ENCODE results near the gene TP53BP1.

Gene TP53BP1

DNA sequence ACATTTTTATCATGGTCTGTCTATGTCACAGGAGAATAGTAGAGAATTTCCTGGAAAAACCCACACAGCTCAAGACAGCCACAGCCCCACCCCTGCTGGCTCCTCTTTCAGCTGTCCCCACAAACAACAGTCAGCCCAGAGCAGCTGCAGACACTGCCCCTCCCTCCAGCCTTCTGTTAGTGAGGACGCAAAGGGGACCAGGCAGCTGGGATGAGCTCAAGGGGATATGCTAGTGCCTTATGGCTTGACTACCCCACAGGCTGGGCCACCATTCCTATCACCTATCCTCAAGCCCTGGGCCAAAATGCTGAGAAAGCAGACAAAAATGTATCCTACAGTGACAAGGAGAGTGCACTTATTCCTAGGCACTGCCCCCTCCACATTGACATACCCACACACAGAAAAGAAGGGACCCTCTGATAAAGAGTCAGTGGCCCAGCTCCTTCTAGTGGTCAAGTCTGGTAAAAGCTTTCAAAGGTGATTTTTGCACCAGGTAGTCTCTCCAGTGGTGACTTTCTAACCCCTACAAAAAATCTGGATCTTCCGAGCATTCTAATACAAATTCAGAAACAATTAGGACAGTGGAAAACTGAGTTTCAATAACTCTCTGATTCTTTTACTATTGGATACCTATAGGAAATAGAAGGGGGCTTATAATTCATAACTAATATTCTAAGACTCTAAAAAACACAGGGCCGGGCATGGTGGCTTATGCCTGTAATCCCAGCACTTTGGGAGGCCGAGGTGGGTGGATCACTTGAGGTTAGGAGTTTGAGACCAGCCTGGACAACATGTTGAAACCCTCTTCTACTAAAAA, 21.5 kb upstream of the TP53BP1 start:
- Histone ChIP-seq H3K9ac (ENCODE audit: low read depth, low read length, poor library complexity, severe bottlenecking) (peak overlapping the region; percentile 4), H3K9me2 (replicated peaks; ENCODE audit: low read depth, low read length) (no peaks in the 10 kb centered on the region), H4K20me1 (ENCODE audit: insufficient read depth, low read length, poor library complexity, severe bottlenecking) (no peaks in the 10 kb centered on the region), H3K9me3 (ENCODE audit: insufficient read depth, low read depth, low read length) (no peaks in the 10 kb centered on the region), H3K79me2 (ENCODE audit: insufficient read depth, low read length) (peaks cover 3% of the 10 kb centered on the region; the same call in 1 of the 2 replicates), H2AFZ (ENCODE audit: low read length) (no peak overlapping the region), H3K4me1 (ENCODE audit: insufficient read depth, low read length, poor library complexity, severe bottlenecking) (peaks cover 61% of the 10 kb centered on the region), H3F3A (ENCODE audit: low read depth) (no peaks in the 10 kb centered on the region), H3K4me3 (ENCODE audit: low read length, poor library complexity, severe bottlenecking) (peak overlapping the region; percentile 34), H3K27me3 (ENCODE audit: insufficient read depth, low read length, poor library complexity, severe bottlenecking) (no peaks in the 10 kb centered on the region), H3K36me3 (ENCODE audit: insufficient read depth, low read length) (no peaks in the 10 kb centered on the region), H3K4me2 (ENCODE audit: low read depth, low read length, poor library complexity, severe bottlenecking) (peak overlapping the region; percentile 50)
- TF ChIP-seq, protein P1, sequence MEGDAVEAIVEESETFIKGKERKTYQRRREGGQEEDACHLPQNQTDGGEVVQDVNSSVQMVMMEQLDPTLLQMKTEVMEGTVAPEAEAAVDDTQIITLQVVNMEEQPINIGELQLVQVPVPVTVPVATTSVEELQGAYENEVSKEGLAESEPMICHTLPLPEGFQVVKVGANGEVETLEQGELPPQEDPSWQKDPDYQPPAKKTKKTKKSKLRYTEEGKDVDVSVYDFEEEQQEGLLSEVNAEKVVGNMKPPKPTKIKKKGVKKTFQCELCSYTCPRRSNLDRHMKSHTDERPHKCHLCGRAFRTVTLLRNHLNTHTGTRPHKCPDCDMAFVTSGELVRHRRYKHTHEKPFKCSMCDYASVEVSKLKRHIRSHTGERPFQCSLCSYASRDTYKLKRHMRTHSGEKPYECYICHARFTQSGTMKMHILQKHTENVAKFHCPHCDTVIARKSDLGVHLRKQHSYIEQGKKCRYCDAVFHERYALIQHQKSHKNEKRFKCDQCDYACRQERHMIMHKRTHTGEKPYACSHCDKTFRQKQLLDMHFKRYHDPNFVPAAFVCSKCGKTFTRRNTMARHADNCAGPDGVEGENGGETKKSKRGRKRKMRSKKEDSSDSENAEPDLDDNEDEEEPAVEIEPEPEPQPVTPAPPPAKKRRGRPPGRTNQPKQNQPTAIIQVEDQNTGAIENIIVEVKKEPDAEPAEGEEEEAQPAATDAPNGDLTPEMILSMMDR (conservative IDR thresholded peaks at IDR 0.05; ENCODE audit: low read length) = peak; percentile 96
- no peak for TF ChIP-seq EZH2phosphoT487 (IDR thresholded peaks at IDR 0.05; ENCODE audit: borderline replicate concordance)

DNA sequence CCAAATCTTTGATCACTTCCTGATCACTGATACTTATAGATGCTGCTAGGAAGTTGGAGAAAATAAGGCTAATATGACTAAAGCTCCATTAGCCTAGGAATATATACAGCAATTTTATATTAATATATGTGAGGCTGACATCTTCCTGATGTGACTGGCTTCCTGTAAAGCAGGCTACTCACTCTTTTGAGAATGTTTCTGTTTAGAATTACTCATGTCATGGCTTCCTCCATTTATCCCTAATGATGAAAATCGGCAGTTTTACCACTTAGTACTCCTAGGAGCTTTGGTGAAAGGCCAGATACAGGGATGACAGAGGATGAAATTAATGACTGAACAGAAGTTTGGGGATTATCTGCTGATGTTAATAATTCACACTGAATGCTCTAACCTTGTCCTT, 20.6 kb upstream of the TP53BP1 start:
- no peaks in the 10 kb centered on the region for H3K9me3 ChIP-seq (ENCODE audit: insufficient read depth, low read depth, low read length)
- peak overlapping the region; percentile 4 for H3K9ac ChIP-seq (ENCODE audit: low read depth, low read length, poor library complexity, severe bottlenecking)
- H3K4me3 ChIP-seq (ENCODE audit: low read length, poor library complexity, severe bottlenecking) = peak overlapping the region; percentile 34
- H3K4me1 ChIP-seq (ENCODE audit: insufficient read depth, low read length, poor library complexity, severe bottlenecking) = peaks cover 61% of the 10 kb centered on the region
- no peaks in the 10 kb centered on the region for H3K36me3 ChIP-seq (ENCODE audit: insufficient read depth, low read length)
- no peaks in the 10 kb centered on the region for H3K9me2 ChIP-seq (replicated peaks; ENCODE audit: low read depth, low read length)
- H3K27me3 ChIP-seq (ENCODE audit: insufficient read depth, low read length, poor library complexity, severe bottlenecking) = no peaks in the 10 kb centered on the region
- H3F3A ChIP-seq (ENCODE audit: low read depth) = no peaks in the 10 kb centered on the region
- peaks cover 12% of the 10 kb centered on the region for H3K79me2 ChIP-seq (ENCODE audit: insufficient read depth, low read length)
- TF ChIP-seq EZH2phosphoT487 (IDR thresholded peaks at IDR 0.05; ENCODE audit: borderline replicate concordance) = no peak
- TF ChIP-seq, protein P1 (conservative IDR thresholded peaks at IDR 0.05; ENCODE audit: low read length) = no peak
- H2AFZ ChIP-seq (ENCODE audit: low read length) = 0 out of 2 replicates have a peak overlapping the region, but pooled peaks have one; percentile 24
- H4K20me1 ChIP-seq (ENCODE audit: insufficient read depth, low read length, poor library complexity, severe bottlenecking) = no peaks in the 10 kb centered on the region
- H3K4me2 ChIP-seq (ENCODE audit: low read depth, low read length, poor library complexity, severe bottlenecking) = peak overlapping the region; percentile 50

DNA sequence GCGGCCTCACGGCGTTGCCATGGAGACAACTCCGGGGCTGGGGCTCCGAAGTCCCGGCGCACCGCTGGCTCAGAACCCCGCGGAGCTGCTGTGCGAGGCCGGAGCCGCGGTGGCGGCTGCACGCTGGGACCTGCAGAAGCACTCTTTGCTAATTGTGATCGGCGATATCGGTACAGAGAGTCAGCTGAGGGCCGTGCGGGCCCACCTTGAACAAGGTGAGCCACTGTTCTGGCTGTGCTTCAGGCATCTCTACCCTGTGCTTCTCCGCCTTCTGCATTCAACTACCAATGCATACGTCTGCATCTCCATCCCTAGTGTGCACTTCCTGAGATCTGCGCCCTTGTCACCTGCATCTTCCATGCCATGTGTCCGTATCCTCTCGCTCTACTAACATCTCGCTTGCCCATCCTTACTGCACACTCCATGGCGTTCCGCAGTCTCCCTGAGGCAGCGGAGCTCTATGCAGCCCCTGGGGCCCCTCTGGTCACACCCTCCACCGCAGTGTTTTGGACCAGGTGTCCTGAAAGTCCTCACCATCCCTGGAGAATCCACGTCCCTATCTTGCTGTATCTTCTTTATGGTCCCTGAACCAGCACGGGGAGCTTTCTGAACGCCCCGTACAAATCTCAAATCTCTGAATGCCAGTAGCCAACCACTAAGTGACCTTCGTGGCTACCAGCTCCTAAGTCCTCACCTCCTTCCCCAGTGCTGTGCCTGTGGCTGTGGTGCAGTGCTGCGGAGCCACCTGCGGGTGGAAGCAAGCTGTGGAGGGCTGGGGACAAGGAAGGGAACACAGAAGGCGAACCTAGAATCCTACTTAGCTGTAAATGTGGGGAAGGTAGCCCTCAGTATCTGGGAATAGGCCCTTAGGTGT, 18.3 kb upstream of the TP53BP1 start:
- no peaks in the 10 kb centered on the region for H3K9me3 ChIP-seq (ENCODE audit: insufficient read depth, low read depth, low read length)
- H3K9ac ChIP-seq (ENCODE audit: low read depth, low read length, poor library complexity, severe bottlenecking) = no peak overlapping the region
- TF ChIP-seq, protein P1 (conservative IDR thresholded peaks at IDR 0.05; ENCODE audit: low read length) = peak; percentile 48
- TF ChIP-seq EZH2phosphoT487 (IDR thresholded peaks at IDR 0.05; ENCODE audit: borderline replicate concordance) = no peak
- peaks cover 16% of the 10 kb centered on the region for H3K79me2 ChIP-seq (ENCODE audit: insufficient read depth, low read length)
- no peaks in the 10 kb centered on the region for H3K36me3 ChIP-seq (ENCODE audit: insufficient read depth, low read length)
- H3K27me3 ChIP-seq (ENCODE audit: insufficient read depth, low read length, poor library complexity, severe bottlenecking) = no peaks in the 10 kb centered on the region
- peak overlapping the region; percentile 72 for H3K4me3 ChIP-seq (ENCODE audit: low read length, poor library complexity, severe bottlenecking)
- peak overlapping the region; percentile 52; the same call in 1 of the 2 replicates for H2AFZ ChIP-seq (ENCODE audit: low read length)
- peak overlapping the region; percentile 90 for H3K4me2 ChIP-seq (ENCODE audit: low read depth, low read length, poor library complexity, severe bottlenecking)
- H3K4me1 ChIP-seq (ENCODE audit: insufficient read depth, low read length, poor library complexity, severe bottlenecking) = peaks cover 48% of the 10 kb centered on the region
- no peaks in the 10 kb centered on the region for H3K9me2 ChIP-seq (replicated peaks; ENCODE audit: low read depth, low read length)
- no peaks in the 10 kb centered on the region for H3F3A ChIP-seq (ENCODE audit: low read depth)
- no peaks in the 10 kb centered on the region for H4K20me1 ChIP-seq (ENCODE audit: insufficient read depth, low read length, poor library complexity, severe bottlenecking)
